ENCODE measurements around the gene RACK1.

RACK1 gene

DNA sequence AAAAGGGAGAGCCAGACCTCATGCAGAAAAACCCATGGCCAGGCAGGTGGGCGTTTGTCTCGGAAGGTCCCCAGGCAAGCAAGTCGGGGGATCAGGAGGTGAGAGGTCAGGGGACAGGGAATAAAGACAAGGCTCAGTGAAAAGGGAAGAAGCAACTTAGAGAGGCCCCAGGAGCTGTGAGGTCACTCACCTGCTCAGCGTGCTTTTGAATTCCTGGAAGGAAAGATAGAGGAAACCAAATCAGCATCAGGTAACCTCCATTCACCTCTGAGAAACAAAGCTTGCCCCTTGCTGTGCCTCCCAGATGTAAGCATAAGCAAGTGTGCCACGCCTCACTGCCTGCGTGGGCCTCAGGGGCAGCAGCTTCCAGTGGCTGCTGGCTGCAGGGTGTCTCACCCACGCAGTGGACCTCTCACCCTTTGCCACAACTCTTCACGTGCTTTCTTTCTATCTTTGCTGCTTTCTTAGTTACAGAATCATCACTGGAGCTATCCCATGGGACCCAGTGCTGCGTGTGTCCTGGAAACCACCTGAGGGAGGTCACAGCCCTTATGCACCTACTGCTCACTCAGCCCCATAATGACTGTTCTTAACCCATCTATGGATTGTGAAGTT, 44.7 kb downstream of the RACK1 start:
- no peak for DNase-seq

DNA sequence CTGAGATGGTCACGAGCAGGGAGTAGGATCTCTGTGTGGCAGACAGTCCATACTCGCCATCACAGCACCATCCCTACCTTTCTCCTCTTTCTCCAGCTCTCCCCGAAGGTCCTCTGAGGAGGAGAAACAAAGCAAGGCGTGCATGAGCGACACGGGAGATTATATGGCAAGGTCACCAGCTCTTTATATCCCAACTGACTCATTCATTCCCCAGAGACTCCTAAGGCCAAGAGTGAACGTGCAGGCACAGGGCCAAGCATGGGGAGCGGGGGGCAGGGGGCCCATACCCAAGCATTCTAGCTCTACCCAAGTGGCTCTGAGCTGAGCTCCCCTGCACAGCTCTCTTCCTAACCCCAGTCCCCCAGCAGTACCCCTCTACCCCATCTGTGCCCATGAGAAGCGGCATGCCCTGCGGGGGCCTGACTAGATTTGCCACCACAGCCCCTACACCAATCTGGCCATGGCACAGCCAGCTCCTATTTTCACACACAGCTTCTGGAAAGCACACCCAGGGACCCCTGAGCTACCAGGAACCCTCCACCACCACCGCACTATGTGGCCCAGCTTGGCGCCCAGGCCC, 45.5 kb downstream of the RACK1 start:
- DNase-seq, result no peak

DNA sequence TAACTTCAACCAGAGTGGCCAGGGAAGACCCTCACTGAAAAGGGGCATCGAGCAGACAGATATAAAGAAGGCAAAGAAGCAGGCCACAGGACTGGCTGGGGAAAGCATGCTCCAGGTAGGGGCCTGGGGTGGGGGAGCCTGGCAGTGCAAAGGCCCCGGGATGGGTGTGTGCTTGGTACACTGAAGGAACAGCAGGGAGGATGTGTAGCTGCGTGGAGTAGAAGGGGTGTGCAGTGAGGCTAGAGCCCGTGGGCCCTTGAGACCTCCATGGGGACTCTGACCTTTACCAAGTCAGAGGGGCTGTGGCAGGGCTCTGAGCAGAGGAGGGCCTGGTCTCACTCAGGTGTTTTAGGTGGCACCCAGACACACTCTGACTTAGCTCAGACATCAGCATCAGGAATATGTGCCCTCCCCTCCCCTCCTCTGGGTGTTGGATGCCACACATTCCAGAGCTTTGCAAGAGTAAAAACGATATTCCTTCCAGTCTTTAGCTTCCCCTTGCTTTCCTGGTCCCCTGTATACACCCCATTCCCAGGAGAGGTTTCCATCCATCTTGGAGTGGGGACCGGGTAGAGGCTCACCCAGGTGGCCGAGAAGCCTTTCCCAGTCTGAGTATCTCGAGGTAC, 46.3 kb downstream of the RACK1 start:
- no peak for DNase-seq

DNA sequence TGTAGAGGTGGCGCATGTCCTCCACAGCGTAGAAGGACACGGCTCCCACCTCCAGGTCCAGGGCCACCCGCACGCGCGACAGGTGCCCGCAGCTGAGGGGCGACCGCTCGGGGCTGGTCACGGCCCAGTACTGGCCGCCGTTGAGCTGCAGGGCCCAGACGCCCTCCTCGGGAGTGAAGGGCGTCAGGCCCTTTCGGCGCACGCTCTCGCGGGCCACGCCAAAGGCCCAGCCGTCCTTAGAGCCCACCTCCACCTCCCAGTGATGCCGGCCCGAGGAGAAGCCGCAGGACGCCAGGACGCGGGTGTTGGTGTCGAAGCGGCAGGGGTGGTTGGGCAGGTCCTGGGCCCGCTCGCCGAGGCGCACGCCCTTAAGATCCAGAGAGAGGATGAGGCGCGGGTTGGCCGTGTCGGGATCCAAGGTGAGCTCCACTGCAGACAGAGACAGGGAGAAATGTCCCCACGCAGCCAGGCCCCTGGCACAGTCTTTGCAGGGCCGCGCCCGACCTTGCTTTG, 48.4 kb downstream of the RACK1 start:
- no peak for DNase-seq

DNA sequence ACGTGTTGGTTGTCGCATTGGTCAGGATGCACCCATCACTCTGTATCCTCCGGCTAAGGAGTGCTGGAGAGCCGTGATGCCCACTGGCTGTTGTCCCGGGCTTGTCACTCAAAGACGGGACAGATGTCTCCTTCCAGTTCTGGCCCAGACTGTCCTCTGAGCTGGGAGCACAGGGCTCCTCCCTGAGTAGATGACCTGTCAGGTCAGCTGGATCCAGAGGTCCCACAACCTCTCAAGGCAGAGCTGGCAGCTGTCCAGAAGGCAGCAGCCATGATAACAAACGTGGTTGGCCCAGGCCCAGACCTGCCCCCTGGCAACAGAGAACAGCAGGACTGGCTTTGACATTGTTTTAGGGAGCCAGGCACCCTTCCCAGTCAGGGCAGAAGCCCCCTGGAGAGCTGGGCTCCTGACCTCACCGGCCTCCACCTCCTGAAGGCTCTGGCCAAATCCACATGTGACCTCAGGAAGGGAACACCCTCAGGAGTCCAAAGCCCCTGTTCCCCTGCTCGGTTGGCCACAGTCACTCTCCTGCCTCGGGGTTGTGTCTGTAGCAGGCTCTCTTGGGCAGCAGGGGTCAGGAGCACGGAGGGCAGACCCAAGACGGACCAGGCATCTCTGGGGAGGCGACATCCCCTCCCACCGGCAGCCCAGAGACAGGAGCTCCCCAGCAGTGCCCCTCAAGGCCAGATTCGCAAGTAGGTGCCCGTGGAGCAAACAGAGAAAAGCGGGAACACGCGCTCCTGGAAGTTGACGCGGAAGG, 49.0 kb downstream of the RACK1 start:
- no peak for DNase-seq

DNA sequence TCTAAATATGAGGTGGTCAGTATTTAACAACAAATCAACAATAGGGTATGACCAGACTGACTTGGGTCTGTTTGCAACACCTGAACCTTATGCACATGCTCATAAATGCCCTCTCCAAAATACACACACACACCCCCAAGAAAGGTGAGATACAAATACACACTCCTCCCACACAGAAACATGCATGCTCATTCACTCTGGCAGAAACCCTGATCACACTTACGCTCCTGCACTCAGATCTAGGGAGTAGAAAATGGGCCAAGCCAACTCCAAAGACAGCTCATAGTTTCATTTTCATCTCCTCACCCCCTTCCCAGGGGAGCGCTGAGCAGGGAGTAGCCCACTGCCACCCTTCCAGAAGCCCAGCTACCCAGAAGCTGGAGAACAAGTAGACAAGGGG, 50.0 kb downstream of the RACK1 start:
- no peak for DNase-seq

DNA sequence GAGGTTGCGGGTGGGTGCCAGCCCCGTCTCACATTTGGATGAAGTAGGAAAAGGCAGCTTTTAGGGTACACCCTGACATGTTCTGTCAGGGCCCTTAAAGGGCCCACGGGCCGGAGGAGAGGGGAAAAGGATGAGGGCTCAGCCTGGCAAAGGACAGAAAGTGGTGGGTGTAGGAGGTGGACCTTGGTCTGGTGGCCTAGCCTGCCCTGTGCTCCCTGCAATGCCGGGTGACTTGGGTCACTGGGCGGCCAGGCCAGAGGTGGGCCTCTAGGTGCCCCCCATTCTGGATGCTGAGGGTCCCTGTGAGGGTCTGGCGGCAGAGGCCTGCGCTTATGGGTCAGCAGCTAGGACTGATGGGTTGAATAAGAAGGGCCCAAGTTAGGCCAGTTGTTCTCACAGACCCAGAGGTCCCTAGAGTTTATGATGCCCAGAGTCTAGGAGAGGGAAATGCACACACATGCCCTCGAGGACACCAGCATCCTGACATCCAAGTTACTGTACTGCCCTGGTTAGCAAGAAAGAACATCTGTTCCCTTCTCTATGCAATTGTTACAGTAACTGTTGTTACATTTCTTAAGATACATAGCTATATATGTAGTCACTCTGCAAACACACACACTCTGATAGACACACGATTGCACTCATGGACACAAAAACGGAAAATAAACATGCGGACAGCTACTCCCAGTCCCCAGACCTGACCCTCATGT, 51.2 kb downstream of the RACK1 start:
- DNase-seq, result no peak

DNA sequence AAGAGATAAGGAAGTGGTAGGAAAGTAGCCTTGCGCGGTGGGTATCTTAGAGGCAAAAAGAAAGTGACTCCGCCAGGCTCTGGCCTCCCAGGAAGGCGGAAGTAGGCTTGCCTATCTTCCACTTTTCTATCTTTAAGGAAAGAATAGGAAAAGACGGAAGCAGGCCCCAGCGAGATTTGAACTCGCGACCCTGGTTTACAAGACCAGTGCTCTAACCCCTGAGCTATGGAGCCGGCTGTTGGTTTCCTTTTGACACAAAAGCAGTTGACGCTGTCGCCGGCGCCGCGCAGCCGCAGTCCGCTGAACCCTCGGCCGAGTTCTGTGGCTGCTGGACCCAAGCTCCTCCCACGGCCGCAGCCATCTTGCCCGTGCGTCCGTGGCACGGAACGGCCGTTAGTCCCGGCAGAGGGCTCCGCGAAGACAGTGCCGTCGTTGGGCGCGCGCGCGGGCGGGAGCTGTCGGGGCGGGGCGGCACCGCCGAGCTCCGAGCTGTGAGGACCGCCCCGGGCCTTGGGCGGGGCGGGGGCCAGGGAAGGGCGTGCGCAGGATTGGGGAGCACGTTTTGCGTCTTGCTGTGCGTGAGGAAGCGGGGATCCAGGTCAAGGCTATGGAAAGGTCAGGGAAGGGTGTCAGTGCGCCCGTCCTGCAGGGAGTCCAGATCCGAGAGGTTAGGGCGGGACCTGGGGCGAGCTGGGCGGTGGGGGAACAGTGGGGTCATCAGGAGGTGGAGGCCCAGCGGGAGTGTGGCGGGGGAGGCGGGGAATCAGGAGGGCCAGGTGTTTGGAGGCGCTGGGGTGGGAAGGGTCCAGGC, 52.0 kb downstream of the RACK1 start:
- DNase-seq, result peak; percentile 95

DNA sequence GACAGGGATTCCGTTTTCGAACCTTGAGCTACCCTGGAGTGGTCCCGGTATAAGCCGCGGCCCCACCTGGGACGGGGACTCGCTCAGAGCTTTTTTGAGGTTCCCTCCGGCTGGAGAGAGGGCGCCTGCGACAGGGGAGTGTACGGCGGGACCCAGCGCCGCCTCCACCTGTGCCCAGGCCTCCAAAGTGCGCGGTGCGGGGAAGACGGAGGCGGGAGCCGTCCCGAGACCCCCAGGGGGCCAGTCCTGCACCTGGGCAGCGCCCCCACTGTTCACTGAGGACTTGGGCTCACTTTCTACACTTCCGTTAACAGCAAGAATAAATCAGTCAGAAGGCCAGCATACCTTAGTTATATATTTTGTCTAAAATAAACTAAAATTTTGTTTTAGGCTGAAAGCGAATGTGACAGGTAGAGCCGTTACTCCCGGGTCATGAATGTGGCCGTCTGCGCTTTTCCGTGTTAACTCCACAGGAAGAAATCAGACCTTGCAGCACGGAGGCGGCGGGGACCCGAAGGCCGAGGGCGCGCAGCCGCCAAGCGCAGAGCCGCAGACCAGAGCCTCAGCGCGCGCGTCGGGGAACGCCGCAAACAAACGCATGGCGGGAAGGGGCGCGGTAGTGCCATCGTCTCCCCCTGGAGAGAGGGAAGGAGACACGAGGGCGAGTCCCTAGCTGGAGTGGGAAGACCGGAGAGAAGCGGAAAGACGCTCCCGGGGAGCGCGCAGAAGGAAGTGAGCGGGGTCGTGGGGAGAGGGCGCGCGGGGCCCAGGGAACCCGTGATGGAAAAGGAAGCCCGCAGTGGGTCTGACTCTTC, 52.8 kb downstream of the RACK1 start:
- peak; percentile 67 for DNase-seq

DNA sequence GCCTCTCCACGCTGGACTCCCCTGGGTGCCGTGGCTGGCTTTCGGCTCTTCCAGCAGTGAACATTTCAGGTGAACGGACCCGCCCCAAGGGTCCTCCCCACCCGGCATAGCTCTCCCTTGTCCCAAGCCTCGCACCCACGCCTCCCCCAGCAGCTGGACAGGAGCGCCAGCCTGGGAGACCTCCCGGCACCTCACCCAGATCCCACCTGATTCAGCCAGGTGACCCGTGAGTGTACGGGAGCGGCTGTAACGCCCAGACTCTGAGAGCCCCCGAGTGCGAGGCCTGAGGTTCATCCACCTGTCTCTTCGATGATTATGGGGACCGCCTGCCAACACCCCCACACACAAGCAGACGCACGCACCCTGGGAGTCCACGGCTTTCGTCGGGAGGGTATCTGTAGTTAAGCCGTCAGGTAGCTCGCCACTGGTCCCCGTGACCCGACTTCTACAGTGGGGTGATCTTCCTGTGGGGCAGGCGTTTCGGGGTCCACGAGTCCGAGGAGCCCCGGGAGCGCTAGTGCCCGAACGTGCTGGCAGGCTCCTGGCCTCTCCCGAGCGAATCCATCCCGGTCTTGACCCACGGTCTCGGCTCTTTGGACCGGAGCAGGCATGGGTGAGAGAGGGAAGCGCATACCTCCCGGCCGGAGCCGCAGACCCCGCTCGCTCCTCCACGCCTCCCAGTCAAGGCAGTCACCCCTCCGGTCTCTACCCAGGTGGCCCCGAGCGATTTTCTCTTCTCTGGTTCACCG, 53.6 kb downstream of the RACK1 start:
- DNase-seq, result peak; percentile 51

DNA sequence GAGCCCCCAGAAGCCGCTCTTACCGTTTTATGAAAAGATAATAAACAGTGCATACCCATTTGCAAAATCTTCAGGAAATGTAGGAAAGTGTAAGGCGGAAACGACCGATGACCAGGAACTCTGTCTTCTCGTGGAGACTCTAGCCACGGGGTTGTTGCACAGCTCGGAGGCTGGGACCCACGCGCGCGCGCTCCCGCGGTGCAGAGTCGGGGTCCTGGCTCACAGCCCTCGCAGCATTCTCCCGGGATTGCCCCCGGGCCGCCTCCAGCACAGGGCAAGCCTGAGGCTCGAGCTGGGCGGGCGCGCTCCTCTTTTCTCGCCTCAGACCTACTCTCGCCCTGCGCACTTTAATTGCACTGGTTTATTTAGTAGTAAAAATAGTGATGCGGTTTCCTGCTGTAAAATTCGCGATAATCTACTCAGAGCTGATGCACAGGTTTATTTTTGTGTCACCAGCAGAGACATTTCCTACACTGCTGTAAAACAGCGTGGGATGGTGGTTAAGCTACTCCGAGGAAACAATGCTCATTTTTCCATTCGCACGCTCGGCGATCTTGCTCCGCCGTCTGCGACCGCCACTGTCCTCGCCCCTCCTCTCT, 54.2 kb downstream of the RACK1 start:
- DNase-seq, result peak; percentile 63

DNA sequence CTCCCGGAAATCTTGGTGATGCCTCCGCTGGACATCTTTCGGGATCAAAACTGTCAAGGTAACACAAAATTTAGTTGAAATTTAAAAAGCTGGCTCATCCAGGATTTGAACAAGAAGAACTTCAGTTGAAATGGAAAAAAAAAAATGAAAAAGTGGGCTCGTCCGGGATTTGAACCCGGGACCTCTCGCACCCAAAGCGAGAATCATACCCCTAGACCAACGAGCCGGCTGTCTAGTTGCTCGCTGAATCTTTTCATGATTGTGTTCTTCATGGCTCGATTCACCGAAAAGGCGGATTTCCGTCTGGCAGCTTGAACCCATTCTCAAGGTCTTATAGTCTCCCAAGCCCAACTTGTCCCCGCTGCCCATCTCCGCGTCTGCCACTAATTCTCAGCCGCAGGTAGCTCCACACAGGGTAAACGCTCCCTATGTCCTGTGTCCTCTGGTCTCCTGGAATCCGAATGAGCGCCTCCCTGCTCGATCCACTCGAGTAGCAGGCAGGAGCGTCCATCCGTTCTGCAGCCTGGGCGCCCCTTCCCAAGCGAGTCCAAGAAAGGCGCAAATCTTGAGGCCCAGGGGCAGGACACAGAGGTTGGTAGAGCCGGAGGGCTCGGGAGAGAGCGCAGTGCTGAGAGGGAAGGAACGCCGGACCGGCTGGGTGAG, 54.9 kb downstream of the RACK1 start:
- peak; percentile 86 for DNase-seq

DNA sequence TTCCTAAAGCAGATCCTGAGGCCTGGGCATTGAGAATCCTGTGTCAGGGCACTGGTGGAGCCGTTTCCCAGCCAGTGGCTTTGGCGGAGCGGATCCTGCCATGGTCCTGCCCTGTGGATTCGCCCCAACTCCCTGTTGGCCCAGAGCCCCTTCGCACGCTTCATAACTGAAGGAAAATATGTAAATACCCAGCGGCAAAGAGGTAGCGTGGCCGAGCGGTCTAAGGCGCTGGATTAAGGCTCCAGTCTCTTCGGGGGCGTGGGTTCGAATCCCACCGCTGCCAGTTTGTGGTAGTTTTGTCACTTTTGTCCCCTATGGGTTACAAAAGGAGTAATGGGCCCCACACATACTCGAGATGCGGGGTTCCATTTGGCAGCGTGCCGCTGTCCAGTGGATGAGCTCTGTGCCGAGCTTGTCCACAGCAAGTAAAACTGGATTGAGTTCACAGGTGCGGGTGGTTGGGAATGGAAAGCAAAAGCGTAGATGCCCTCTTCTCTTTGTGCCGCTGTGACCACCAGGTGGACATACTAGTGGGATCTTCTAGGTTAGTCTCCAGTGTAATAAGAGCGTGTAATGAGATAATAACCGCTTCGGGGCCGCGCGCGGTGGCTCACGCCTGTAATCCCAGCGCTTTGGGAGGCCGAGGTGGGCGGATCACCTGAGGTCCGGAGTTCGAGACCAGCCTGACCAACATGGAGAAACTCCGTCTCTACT, 56.0 kb downstream of the RACK1 start:
- DNase-seq, result peak; percentile 75

DNA sequence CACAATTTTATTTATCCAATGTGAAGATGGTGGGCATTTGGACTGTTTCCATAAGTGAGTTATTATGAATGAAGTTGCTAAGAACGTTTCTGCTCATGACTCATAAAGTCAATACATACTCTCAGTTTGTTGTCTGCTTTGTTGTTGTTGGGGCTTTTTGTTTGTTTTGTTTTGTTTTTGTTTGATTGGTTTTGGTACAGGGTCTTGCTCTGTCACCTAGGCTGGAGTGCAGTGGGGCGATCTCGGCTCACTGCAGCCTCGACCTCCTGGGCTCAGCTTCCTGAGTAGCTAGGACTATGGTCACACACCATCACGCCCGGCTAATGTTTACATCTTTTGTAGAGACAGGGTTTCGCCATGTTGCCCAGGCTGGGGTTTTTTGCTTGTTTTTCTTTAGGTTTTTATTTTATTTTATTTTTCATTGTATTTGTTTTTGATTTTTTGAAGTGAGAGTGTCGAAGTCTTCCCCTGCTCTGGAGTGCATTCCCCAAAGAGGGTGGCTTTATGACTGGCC, 56.7 kb downstream of the RACK1 start:
- no peak for DNase-seq
